Caco-2 (cell line): Measurements from ENCODE around the gene COPZ1. TPM values are rescaled to one million over a fixed set of nuclear protein-coding genes. Genes with fewer than 3 reads are reported as not detected.
A peak's percentile ranks its signal among the peaks of the same experiment; 100 is the strongest.

ENCODE experiments used
- BruUV-seq: library from RNA; stranded (reverse); fragments of 400-500 nt; replicated peaks from 2 replicates; lab custom pipeline; 2021; lab: Mats Ljungman, UMichigan
- CTCF ChIA-PET: fragments of 300-600 bp; sonication (Branson Sonifier 250); formaldehyde crosslinking; loops from one replicate; lab custom pipeline; 2022; ENCODE audit warnings: antibody characterized with exemption; lab: Charles Lee
- POLR2A ChIA-PET: fragments of 300-600 bp; sonication (Branson Sonifier 250); formaldehyde crosslinking; loops from one replicate; lab custom pipeline; 2022; ENCODE audit warnings: antibody characterized with exemption; lab: Charles Lee
- DNase-seq, 2 experiments: peaks; one replicate each; pipeline versions ENCODE4 v3.0.0 to v3.0.0-alpha.2; 2020 to 2022
- H3K27me3 ChIP-seq: replicated peaks from 2 replicates; pipeline ENCODE4 v1.6.0; 2011; ENCODE audit warnings: low read length; ENCODE audit not compliant: control insufficient read depth, insufficient read depth
- H3K36me3 ChIP-seq: 2 replicates; pipeline ENCODE4 v1.5.1; 2011; ENCODE audit warnings: low read length; ENCODE audit not compliant: control insufficient read depth, insufficient read depth
- H3K4me1 ChIP-seq: fragments of 250-450 bp; sonication (Bioruptor Pico); 2 replicates; pipeline ENCODE4 v1.5.1; 2020; ENCODE audit warnings: mild to moderate bottlenecking
- H3K4me3 ChIP-seq: 2 replicates; pipeline ENCODE4 v1.5.1; 2011; ENCODE audit warnings: low read depth, mild to moderate bottlenecking, control low read depth, low read length
- H3K9me3 ChIP-seq: fragments of 250-450 bp; sonication (Bioruptor Pico); 2 replicates; pipeline ENCODE4 v1.5.1; 2020; ENCODE audit warnings: mild to moderate bottlenecking, moderate library complexity
- H3K27ac Mint-ChIP-seq: one replicate; pipeline ENCODE4 v1.8.0; 2022; ENCODE audit warnings: mixed read lengths; ENCODE audit not compliant: unreplicated experiment
- H3K27me3 Mint-ChIP-seq: one replicate; pipeline ENCODE4 v1.8.0; 2022; ENCODE audit warnings: mixed read lengths; ENCODE audit not compliant: insufficient read depth, unreplicated experiment
- H3K36me3 Mint-ChIP-seq: one replicate; pipeline ENCODE4 v1.8.0; 2022; ENCODE audit warnings: mild to moderate bottlenecking, mixed read lengths; ENCODE audit not compliant: insufficient read depth, unreplicated experiment
- H3K4me1 Mint-ChIP-seq: one replicate; pipeline ENCODE4 v1.8.0; 2022; ENCODE audit warnings: low read depth, mixed read lengths; ENCODE audit not compliant: unreplicated experiment
- H3K4me3 Mint-ChIP-seq: one replicate; pipeline ENCODE4 v1.8.0; 2022; ENCODE audit warnings: mild to moderate bottlenecking, moderate library complexity, mixed read lengths; ENCODE audit not compliant: unreplicated experiment
- H3K9me3 Mint-ChIP-seq: one replicate; pipeline ENCODE4 v1.8.0; 2022; ENCODE audit warnings: mixed read lengths; ENCODE audit not compliant: unreplicated experiment
- intact Hi-C: fragments of 100-400 bp; cut with micrococcal nuclease; formaldehyde crosslinking; loops from one replicate; pipeline ENCODE4 v1.10.0; 2022; ENCODE audit not compliant: unreplicated experiment
- total RNA-seq: library from RNA; stranded (reverse); gene quantifications from 2 replicates; pipeline ENCODE4 v1.2.3, GENCODE V29; 2022
- TF ChIP-seq, protein P1 (sequence below), 2 experiments: fragments of 200-600 bp in 1 of 2; IDR thresholded peaks; 1 replicate in 1 of 2; 2 replicates in 1 of 2; pipeline versions ENCODE4 v1.5.1 to v1.8.0; 2011 to 2022; ENCODE audit warnings: antibody characterized with exemption in 1 of 2, control low read depth in 1 of 2, inconsistent platforms in 1 of 2, low read depth in 1 of 2, low read length in 1 of 2, mild to moderate bottlenecking in 1 of 2, moderate library complexity in 1 of 2; ENCODE audit not compliant: insufficient read depth in 1 of 2, severe bottlenecking in 1 of 2, unreplicated experiment in 1 of 2

COPZ1 gene
- total RNA-seq, 1 experiment from 2014 or later = 129 TPM

DNA sequence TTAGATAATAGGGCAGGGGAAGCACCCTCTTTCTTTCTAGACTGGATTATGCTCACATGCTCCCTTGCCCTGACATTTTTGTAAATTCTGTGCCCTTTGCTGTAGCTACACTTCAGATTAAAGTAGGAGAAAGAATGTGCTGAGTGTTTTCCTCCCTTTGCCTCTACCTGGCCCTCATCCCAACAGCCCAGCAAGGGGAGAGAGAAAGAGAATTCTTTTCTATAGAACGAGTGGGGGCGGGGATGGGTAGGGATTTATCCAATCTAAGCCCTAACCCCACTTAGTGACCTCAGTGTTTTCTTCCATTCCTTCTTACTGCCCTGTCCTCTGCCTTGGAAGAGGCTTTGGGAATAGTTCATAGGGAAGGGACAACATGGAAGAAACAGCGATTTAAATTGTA lies 25.8 kb downstream of the COPZ1 start:
- no peak overlapping the region for H3K4me3 ChIP-seq
- Mint-ChIP-seq H3K9me3 (no peaks in the 10 kb centered on the region), H3K36me3 (peaks cover 42% of the 10 kb centered on the region), H3K4me1 (peaks cover 7% of the 10 kb centered on the region), H3K27me3 (no peaks in the 10 kb centered on the region), H3K4me3 (no peak overlapping the region), H3K27ac (no peak overlapping the region)
- intact Hi-C loops = no loop called here
- H3K27me3 ChIP-seq = no peaks in the 10 kb centered on the region
- ChIA-PET CTCF (no interaction called here), POLR2A (no interaction called here)
- H3K4me1 ChIP-seq = no peaks in the 10 kb centered on the region
- no peaks in the 10 kb centered on the region for H3K9me3 ChIP-seq
- no TSS peak for BruUV-seq
- DNase-seq = no peak
- TF ChIP-seq, protein P1, sequence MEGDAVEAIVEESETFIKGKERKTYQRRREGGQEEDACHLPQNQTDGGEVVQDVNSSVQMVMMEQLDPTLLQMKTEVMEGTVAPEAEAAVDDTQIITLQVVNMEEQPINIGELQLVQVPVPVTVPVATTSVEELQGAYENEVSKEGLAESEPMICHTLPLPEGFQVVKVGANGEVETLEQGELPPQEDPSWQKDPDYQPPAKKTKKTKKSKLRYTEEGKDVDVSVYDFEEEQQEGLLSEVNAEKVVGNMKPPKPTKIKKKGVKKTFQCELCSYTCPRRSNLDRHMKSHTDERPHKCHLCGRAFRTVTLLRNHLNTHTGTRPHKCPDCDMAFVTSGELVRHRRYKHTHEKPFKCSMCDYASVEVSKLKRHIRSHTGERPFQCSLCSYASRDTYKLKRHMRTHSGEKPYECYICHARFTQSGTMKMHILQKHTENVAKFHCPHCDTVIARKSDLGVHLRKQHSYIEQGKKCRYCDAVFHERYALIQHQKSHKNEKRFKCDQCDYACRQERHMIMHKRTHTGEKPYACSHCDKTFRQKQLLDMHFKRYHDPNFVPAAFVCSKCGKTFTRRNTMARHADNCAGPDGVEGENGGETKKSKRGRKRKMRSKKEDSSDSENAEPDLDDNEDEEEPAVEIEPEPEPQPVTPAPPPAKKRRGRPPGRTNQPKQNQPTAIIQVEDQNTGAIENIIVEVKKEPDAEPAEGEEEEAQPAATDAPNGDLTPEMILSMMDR (IDR thresholded peaks at IDR 0.05; ENCODE audit: insufficient read depth in 1 of 2, low read depth in 1 of 2, low read length in 1 of 2, severe bottlenecking in 1 of 2, unreplicated experiment in 1 of 2) = no peak
- no peaks in the 10 kb centered on the region for H3K36me3 ChIP-seq

DNA sequence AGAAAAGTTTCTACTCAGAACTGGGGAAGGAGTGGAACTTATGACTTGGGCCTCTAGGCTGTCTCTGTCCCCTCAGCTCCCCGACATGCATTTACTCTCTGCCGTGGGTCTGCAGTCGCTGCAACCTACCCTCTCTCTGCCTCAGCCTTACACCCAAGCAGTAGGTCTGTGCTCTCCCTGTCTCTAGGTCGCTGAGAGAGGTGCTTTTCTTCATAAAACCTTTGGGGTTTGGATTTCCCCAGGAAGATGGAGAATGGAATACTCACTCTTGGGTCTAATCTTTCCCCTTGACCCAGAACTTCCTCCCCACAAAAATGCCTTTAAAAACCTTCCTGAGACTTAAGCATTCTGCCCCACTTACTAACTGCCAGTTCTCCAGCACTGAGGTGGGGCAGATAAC lies 26.4 kb downstream of the COPZ1 start:
- no peaks in the 10 kb centered on the region for H3K27me3 Mint-ChIP-seq
- no peaks in the 10 kb centered on the region for H3K27me3 ChIP-seq
- TSS peak; percentile 75 for BruUV-seq
- TF ChIP-seq, protein P1 (IDR thresholded peaks at IDR 0.05; ENCODE audit: insufficient read depth in 1 of 2, low read depth in 1 of 2, low read length in 1 of 2, severe bottlenecking in 1 of 2, unreplicated experiment in 1 of 2) = no peak
- no peaks in the 10 kb centered on the region for H3K36me3 ChIP-seq
- H3K4me1 ChIP-seq = no peaks in the 10 kb centered on the region
- no peak overlapping the region for H3K4me3 Mint-ChIP-seq
- no peaks in the 10 kb centered on the region for H3K9me3 Mint-ChIP-seq
- no peak overlapping the region for H3K27ac Mint-ChIP-seq
- no peak for DNase-seq
- peaks cover 37% of the 10 kb centered on the region for H3K36me3 Mint-ChIP-seq
- H3K4me1 Mint-ChIP-seq = peaks cover 7% of the 10 kb centered on the region
- intact Hi-C loops = no loop called here
- H3K9me3 ChIP-seq = no peaks in the 10 kb centered on the region
- CTCF ChIA-PET = no interaction called here
- no peak overlapping the region for H3K4me3 ChIP-seq
- POLR2A ChIA-PET = no interaction called here

DNA sequence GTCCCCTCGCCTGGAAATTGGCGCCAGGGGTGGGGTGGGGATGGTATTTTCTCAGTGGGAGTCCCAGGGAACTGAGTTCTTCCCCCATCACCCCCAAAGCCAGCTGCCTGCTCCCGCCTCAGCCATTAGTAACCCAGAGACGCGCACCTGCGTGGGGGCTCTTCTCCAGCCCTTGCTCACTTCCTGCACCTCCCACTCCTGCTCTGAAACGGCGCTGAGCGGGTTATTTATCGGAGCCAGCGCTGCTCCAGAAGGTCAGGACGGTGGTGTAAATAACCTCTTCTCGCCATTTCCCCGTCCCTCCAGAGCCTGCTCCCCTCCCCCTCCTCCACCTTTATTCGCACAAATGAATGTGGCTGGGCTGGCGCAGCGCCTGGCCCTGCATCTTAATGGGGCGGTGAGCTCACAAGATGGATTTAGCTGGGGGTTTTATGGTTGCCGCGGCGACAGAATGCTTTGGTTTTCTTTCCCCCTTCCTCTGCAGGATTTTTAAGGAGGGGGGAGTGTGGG lies 27.1 kb downstream of the COPZ1 start:
- TF ChIP-seq, protein P1 (IDR thresholded peaks at IDR 0.05; ENCODE audit: insufficient read depth in 1 of 2, low read depth in 1 of 2, low read length in 1 of 2, severe bottlenecking in 1 of 2, unreplicated experiment in 1 of 2) = no peak
- H3K4me1 Mint-ChIP-seq = peaks cover 7% of the 10 kb centered on the region
- Histone ChIP-seq H3K36me3 (no peaks in the 10 kb centered on the region), H3K27me3 (no peaks in the 10 kb centered on the region), H3K4me1 (no peaks in the 10 kb centered on the region), H3K9me3 (no peaks in the 10 kb centered on the region), H3K4me3 (no peak overlapping the region)
- intact Hi-C loops = no loop called here
- H3K36me3 Mint-ChIP-seq = peaks cover 30% of the 10 kb centered on the region
- H3K27ac Mint-ChIP-seq = no peak overlapping the region
- no peaks in the 10 kb centered on the region for H3K27me3 Mint-ChIP-seq
- BruUV-seq = no TSS peak
- DNase-seq = no peak
- H3K4me3 Mint-ChIP-seq = no peak overlapping the region
- ChIA-PET CTCF (no interaction called here), POLR2A (no interaction called here)
- no peaks in the 10 kb centered on the region for H3K9me3 Mint-ChIP-seq
